Nephron (organoid): Measurements from ENCODE around the gene KCNG2.
A peak's percentile ranks its signal among the peaks of the same experiment; 100 is the strongest.

Source experiments
- H3K27ac Mint-ChIP-seq, 3 experiments: 2 replicates each; pipeline ENCODE4 v1.8.0; 2020; ENCODE audit warnings: mixed read lengths in 3 of 3, mild to moderate bottlenecking in 2 of 3, moderate library complexity in 1 of 3
- H3K27me3 Mint-ChIP-seq: 2 replicates; pipeline ENCODE4 v1.8.0; 2021; ENCODE audit warnings: low read depth, mild to moderate bottlenecking, moderate library complexity, mixed read lengths
- H3K36me3 Mint-ChIP-seq: 2 replicates; pipeline ENCODE4 v1.8.0; 2020; ENCODE audit warnings: low read depth, mixed read lengths
- H3K4me1 Mint-ChIP-seq: 2 replicates; pipeline ENCODE4 v1.8.0; 2020; ENCODE audit warnings: mixed read lengths
- H3K4me3 Mint-ChIP-seq, 3 experiments: 2 replicates each; pipeline ENCODE4 v1.8.0; 2020; ENCODE audit warnings: mild to moderate bottlenecking in 3 of 3, mixed read lengths in 3 of 3, moderate library complexity in 2 of 3
- H3K9me3 Mint-ChIP-seq: 2 replicates; pipeline ENCODE4 v1.8.0; 2020; ENCODE audit warnings: mixed read lengths
- TF ChIP-seq, protein P1 (sequence below), 3 experiments: fragments of 200-600 bp; sonication (generic); IDR thresholded peaks; one replicate each; pipeline ENCODE4 v1.5.0; 2021; ENCODE audit warnings: antibody characterized with exemption in 3 of 3; ENCODE audit not compliant: unreplicated experiment in 3 of 3

KCNG2 gene

DNA sequence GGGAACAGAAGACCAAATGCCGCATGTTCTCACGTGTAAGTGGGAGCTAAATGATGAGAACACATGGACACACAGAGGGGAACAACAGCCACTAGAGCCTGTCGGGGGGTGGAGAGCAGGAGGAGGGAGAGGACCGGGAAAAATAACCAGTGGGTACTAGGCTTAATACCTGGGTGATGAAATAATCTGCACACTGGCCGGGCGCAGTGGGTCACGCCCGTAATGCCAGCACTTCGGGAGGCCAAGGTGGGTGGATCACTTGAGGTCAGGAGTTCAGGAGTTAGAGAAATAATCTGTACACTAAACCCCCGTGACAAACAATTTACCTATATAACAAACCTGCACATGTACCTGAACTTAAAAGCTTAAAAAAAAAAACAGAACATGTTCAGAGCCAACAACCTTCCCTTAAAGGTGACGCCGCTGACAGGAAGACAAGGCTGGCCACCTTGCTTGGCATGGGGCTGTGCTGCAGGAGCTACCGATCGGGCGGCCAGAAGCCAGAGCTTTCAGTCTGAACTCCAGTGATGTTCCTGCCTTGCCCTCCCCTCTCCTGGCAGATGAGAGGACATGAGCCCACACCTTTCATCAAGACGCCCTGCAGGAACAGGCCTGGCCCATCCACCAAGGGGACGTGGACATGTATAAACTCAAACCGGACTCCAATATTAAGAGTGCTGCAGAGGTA is 142.5 kb downstream of the KCNG2 start:
- TF ChIP-seq, protein P1, sequence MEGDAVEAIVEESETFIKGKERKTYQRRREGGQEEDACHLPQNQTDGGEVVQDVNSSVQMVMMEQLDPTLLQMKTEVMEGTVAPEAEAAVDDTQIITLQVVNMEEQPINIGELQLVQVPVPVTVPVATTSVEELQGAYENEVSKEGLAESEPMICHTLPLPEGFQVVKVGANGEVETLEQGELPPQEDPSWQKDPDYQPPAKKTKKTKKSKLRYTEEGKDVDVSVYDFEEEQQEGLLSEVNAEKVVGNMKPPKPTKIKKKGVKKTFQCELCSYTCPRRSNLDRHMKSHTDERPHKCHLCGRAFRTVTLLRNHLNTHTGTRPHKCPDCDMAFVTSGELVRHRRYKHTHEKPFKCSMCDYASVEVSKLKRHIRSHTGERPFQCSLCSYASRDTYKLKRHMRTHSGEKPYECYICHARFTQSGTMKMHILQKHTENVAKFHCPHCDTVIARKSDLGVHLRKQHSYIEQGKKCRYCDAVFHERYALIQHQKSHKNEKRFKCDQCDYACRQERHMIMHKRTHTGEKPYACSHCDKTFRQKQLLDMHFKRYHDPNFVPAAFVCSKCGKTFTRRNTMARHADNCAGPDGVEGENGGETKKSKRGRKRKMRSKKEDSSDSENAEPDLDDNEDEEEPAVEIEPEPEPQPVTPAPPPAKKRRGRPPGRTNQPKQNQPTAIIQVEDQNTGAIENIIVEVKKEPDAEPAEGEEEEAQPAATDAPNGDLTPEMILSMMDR (IDR thresholded peaks at IDR 0.05; ENCODE audit: unreplicated experiment in 3 of 3): no peak
- H3K27ac Mint-ChIP-seq: no peak overlapping the region
- H3K36me3 Mint-ChIP-seq: peaks cover 65% of the 10 kb centered on the region
- H3K4me3 Mint-ChIP-seq: no peak overlapping the region
- H3K4me1 Mint-ChIP-seq: peaks cover 41% of the 10 kb centered on the region
- H3K9me3 Mint-ChIP-seq: peaks cover 22% of the 10 kb centered on the region
- H3K27me3 Mint-ChIP-seq: peaks cover 4% of the 10 kb centered on the region

DNA sequence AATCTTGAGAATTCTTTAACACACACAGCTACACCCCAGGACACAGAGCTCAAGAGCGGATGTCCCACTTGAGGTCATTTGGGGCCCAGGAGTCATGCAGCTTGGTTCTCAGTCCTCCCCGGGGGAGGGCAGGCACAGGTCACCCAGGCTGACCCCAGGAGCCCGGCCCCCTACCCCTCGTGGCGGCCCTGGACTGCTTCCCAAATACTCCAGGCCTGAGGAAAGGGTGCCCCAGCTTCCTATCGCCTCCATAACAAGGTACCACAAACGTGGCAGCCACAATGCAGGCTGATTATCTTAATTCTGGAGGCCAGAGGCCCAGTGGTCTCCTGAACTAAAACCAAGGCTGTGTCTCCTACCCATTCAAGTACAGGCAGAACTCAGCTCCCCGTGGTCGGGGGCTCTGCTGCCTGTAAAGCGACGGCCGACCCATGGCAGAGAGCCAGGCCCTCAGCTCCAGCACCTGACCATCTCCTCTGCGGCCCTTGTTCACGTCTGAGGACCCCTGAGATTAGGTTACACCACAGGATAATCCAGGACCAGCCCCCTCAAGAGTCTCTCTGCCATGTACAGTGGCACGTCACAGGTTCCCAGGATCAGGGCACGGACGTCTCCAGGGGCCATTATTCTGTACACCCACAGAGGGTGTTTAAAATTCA is 143.2 kb downstream of the KCNG2 start:
- Mint-ChIP-seq H3K27me3 (peaks cover 4% of the 10 kb centered on the region), H3K27ac (no peak overlapping the region), H3K9me3 (peaks cover 19% of the 10 kb centered on the region), H3K4me1 (peaks cover 48% of the 10 kb centered on the region), H3K36me3 (peaks cover 58% of the 10 kb centered on the region), H3K4me3 (no peak overlapping the region)
- TF ChIP-seq, protein P1 (IDR thresholded peaks at IDR 0.05; ENCODE audit: unreplicated experiment in 3 of 3): no peak

DNA sequence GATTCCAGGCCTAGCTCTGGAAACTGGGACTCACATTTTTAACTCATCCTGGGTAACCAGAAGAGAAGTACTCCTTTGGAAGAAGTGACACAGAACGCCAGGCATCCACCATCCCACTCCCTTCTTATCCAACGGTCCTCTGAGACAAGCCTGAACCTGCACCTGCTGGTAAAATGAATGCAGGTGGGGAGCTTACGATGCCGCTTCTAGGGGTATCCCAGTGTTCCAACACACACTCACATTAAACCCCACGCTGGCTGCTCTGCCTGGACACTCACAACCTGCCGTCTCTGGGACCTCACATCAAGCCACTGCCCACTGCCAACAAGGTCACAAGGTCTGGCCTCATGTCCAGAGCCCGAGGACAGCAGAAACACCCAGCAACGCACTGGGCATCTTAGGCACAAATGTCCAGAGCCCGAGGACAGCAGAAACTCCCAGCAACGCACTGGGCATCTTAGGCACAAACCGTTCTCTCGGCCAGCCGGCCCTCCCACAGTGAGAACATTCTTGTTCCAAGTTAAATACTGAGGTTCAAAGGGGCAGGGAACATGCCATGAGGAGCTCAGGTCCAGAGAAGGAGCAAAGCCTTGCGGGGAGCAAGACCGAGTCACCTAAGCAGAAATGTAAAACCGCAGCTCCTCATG is 143.9 kb downstream of the KCNG2 start:
- H3K27me3 Mint-ChIP-seq: peaks cover 4% of the 10 kb centered on the region
- TF ChIP-seq, protein P1 (IDR thresholded peaks at IDR 0.05; ENCODE audit: unreplicated experiment in 3 of 3): no peak
- peaks cover 51% of the 10 kb centered on the region for H3K36me3 Mint-ChIP-seq
- peaks cover 19% of the 10 kb centered on the region for H3K9me3 Mint-ChIP-seq
- H3K27ac Mint-ChIP-seq: peak overlapping the region in 1 of 3 experiments; percentile 69
- no peak overlapping the region for H3K4me3 Mint-ChIP-seq
- H3K4me1 Mint-ChIP-seq: peaks cover 53% of the 10 kb centered on the region

DNA sequence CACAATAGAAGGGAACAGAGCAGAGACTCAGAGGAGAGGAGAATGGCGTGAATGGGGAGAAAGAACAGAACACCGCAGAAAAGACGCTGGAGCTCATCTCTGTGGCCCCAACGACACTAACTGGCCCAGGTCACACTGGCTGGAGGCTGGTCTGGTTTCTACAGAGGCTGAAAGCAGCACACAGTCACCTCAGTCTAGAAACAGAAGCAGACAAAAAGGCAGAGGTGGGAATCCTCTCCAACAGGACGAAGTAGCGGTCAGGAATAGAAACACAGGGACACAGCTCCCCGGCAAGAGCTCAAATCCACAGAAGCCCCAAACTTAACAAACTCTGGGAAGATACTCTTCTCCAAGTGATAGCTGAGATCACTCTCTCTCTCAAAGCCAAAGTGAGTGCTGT is 144.5 kb downstream of the KCNG2 start:
- Mint-ChIP-seq H3K4me3 (no peak overlapping the region), H3K36me3 (peaks cover 45% of the 10 kb centered on the region), H3K27ac (peak overlapping the region in 2 of 3 experiments; percentile 28 to 69), H3K4me1 (peaks cover 57% of the 10 kb centered on the region), H3K27me3 (peaks cover 4% of the 10 kb centered on the region), H3K9me3 (peaks cover 12% of the 10 kb centered on the region)
- TF ChIP-seq, protein P1 (IDR thresholded peaks at IDR 0.05; ENCODE audit: unreplicated experiment in 3 of 3): no peak

DNA sequence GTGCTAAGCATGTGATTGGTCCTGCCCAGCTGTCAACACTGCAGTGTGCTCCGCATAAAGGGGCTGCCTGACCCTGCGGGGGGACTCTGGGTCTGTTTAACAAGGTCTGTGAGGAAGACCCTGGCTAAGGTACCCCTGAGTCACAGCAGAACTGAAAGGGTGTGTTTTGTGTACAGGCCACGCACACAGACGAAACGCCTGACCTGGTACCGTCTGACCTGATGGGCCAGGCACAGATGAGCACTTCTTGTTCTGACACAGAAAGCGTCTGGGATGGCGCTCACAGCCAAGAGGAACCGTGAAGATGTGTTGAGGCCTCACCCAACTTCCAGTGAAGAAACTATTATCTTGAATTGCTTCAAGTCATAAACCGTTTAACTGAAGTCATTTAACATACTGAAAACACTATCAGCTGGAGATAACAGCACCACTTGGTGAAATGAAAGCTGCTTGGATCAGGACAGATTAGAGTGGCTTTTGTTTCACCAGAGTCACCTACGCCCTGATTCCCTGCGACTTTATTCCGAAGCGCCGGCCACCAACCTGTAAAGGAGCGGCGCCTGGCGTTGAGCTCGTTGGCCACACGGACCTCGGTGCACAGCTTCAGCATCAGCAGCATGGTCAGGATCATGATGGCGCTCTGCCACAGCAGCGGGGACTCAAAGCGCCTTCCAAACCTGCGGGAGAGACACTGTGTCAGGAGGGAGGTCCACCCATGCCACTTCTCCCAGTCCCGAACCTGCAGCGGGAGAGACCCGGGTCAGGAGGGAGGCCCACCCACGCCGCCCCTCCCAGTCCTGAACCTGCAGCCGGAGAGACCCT is 145.3 kb downstream of the KCNG2 start:
- peaks cover 4% of the 10 kb centered on the region for H3K27me3 Mint-ChIP-seq
- TF ChIP-seq, protein P1 (IDR thresholded peaks at IDR 0.05; ENCODE audit: unreplicated experiment in 3 of 3): no peak
- peak overlapping the region in 1 of 3 experiments; percentile 14 for H3K4me3 Mint-ChIP-seq
- H3K27ac Mint-ChIP-seq: peak overlapping the region in 2 of 3 experiments; percentile 29 to 69
- H3K4me1 Mint-ChIP-seq: peaks cover 58% of the 10 kb centered on the region
- peaks cover 37% of the 10 kb centered on the region for H3K36me3 Mint-ChIP-seq
- peaks cover 6% of the 10 kb centered on the region for H3K9me3 Mint-ChIP-seq
